ENCODE results near the gene STAT5A.

DNA sequence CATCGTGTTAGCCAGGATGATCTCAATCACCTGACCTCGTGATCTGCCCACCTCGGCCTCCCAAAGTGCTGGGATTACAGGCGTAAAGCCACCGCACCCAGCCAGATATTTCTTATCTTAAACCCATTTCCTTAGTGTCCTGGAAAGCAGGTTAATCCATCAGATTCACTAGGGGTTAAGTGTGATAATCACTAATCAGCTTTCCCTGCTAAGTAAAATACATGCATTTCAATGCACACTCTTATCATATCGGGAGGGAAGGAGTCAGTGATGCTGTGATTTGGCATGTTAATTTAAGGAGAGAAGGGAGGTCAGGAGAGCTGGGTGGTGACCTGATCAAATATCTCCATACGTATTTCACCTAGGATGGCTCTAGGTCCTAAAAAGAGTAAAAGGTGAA is 70.8 kb downstream of the STAT5A start:
- TF ChIP-seq, protein P1, sequence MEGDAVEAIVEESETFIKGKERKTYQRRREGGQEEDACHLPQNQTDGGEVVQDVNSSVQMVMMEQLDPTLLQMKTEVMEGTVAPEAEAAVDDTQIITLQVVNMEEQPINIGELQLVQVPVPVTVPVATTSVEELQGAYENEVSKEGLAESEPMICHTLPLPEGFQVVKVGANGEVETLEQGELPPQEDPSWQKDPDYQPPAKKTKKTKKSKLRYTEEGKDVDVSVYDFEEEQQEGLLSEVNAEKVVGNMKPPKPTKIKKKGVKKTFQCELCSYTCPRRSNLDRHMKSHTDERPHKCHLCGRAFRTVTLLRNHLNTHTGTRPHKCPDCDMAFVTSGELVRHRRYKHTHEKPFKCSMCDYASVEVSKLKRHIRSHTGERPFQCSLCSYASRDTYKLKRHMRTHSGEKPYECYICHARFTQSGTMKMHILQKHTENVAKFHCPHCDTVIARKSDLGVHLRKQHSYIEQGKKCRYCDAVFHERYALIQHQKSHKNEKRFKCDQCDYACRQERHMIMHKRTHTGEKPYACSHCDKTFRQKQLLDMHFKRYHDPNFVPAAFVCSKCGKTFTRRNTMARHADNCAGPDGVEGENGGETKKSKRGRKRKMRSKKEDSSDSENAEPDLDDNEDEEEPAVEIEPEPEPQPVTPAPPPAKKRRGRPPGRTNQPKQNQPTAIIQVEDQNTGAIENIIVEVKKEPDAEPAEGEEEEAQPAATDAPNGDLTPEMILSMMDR (IDR thresholded peaks at IDR 0.05) = no peak
- TF ChIP-seq POLR2A (IDR thresholded peaks at IDR 0.05) = no peak
